Activated CD4-positive, alpha-beta T cell treated with anti-CD3 and anti-CD28 coated beads for 48 hours (primary cell): ENCODE measurements around the gene CELSR1.
A peak's percentile ranks its signal among the peaks of the same experiment; 100 is the strongest.

Experiments used
- DNase-seq: peaks from one replicate; pipeline ENCODE4 v3.0.0-alpha.2; 2020

CELSR1 gene, protein sequence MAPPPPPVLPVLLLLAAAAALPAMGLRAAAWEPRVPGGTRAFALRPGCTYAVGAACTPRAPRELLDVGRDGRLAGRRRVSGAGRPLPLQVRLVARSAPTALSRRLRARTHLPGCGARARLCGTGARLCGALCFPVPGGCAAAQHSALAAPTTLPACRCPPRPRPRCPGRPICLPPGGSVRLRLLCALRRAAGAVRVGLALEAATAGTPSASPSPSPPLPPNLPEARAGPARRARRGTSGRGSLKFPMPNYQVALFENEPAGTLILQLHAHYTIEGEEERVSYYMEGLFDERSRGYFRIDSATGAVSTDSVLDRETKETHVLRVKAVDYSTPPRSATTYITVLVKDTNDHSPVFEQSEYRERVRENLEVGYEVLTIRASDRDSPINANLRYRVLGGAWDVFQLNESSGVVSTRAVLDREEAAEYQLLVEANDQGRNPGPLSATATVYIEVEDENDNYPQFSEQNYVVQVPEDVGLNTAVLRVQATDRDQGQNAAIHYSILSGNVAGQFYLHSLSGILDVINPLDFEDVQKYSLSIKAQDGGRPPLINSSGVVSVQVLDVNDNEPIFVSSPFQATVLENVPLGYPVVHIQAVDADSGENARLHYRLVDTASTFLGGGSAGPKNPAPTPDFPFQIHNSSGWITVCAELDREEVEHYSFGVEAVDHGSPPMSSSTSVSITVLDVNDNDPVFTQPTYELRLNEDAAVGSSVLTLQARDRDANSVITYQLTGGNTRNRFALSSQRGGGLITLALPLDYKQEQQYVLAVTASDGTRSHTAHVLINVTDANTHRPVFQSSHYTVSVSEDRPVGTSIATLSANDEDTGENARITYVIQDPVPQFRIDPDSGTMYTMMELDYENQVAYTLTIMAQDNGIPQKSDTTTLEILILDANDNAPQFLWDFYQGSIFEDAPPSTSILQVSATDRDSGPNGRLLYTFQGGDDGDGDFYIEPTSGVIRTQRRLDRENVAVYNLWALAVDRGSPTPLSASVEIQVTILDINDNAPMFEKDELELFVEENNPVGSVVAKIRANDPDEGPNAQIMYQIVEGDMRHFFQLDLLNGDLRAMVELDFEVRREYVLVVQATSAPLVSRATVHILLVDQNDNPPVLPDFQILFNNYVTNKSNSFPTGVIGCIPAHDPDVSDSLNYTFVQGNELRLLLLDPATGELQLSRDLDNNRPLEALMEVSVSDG (N-terminal part only)

DNA sequence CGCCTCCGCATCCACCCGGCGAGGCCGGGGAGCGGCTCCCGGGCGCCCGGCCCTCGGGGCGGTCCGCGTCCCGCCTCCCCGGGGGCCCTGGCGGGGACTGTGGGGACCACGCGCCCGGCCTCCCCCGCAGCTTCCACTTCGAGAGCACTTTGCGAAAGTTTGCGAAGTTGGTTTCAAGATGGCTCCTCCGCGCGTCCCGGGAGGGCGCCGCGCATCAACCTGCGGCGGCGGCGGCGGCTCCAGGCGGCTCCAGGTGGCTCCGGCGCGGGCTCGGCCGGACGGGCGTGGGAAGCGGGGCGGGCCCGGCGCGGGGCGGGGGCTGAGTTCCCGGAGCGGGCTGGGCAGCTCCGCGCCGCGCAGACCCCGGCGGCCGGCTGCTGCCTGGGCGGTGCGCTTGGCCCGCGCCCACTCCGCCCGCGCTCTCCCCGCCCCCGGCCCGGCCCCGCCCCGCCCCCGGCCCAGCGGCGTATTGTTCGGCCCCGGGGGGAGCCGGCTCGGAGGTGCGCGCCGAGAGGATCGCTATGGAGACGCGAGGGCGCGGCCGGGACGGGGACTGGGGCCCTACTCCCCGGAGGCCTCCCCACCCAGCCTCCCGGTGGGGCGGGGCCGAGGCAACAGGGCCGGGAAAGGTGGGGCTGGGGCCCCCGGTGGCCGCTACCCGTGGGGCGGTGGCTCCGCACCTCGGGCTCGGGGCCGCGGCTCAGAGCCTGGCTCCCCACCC lies at the start of gene CELSR1:
Gene CELSR1 (minus strand): TSS at position 396 of the 721 bp plus-strand sequence. CDS start 450 bp downstream, outside the sequence.
- DNase-seq, result peak; percentile 46

DNA sequence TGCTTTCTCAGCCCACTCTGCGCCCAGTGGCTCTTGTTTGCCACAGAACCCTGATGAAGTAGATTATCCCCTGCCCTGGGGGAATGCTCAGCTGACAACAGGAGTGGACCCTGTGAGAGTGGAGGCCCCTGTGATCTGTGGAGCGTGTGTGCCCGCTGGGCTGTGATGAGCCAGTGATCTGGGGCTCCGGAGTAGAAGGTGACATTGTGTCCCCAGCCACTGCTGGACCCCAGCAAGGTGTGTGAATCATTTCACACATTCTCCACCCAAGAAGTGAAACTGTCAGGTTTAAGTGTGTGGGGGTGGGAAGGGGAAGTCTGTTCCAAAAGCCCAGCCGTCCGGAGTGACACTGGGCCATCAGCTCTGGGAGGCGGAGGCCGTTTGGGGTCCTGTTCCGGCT lies 49.6 kb upstream of the CELSR1 start:
- no peak for DNase-seq

GRCh38 chr22:46586531-46587011 lies 49.2 kb upstream of the CELSR1 start:
- DNase-seq, result no peak

GRCh38 chr22:46586123-46586519 lies 48.7 kb upstream of the CELSR1 start:
- no peak for DNase-seq

DNA sequence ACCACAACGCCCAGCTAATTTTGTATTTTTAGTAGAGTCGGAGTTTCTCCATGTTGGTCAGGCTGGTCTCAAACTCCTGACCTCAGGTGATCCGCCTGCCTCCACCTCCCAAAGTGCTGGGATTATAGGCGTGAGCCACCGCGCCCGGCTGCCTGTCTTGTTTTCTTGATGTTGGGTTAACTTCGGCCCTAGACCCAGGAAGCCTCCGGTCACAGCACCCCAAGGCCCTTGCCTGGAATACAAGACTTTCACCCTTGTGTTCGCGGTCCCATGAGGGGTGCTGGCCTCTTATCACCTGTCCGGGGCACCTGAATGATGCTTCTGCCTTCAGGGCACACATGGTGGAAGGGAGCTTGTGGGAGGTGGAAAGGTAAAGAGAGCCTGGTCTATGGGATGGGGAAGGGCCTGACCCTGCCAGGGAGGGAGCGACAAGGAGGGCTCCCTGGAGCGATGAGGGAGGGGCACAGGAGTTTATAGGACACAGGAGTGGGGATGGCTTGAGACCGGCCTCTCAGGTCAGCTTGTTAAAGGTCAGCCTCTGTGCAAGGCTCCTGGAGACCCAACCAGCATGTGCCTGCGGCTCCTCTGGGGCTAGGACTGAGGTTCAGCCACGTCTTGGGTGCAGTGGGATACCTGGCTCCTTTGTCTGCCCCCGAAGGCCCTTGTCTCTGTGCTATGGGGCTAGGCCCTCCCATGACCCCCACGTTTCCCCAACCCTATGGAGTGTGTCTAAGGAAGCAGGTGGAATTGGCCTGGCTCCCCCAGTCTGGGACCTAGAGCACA lies 48.1 kb upstream of the CELSR1 start:
- DNase-seq, result no peak

- DNase-seq, result no peak
Observed at GRCh38 chr22:46584081-46584921, 46.9 kb upstream of the CELSR1 start.

DNA sequence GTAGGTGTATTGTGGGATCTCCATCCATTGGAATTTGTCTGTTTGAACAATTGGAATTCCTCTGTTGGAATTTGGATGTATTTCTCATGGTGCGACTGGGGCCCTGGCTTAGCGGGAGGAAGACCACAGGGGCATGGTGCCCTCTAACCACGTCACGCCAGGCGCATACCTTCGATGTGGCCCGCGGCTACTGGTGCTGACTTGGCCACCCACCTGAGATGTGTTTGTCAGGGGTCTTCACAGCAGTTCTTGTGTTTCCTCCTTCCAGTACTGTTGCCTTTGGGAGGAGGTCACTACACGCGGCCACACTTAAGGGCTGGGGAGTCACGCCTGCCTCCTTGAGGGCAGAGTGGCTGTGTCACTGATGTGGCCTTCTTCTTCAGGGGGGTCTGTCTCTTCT lies 46.2 kb upstream of the CELSR1 start:
- DNase-seq, result no peak

DNA sequence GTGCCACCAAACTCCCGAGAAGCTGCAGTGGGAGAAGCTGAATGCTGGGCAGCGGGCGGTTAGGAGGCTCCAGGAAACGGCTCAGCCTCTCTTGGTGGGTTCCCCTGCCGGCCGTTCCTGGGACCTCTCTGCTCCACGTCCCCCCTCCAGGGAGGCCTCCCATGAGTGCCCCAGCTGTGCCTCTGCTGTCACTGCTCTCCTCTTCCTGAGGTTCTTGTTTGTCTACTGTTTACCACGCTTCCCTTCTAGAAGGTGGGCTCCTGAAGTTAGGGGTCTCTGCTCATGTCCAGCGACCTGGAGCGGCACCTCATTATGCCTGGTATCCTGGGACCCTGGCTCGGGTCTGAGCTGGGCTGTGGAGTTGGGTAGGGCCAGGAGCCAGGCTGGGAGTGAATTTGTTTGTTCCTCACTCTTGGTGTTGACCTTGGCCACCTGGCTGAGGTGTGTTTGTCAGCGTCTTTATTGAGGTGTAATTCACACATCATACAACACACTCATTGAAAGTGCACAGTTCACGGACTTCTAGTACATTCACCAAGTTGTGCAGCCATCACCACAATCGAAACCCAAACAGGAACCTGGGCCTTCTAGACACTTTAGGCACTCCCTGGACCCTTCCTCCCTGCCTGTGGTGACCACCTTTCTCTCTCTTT lies 45.0 kb upstream of the CELSR1 start:
- DNase-seq, result no peak

GRCh38 chr22:46581538-46582244 lies 44.3 kb upstream of the CELSR1 start:
- DNase-seq, result no peak

DNA sequence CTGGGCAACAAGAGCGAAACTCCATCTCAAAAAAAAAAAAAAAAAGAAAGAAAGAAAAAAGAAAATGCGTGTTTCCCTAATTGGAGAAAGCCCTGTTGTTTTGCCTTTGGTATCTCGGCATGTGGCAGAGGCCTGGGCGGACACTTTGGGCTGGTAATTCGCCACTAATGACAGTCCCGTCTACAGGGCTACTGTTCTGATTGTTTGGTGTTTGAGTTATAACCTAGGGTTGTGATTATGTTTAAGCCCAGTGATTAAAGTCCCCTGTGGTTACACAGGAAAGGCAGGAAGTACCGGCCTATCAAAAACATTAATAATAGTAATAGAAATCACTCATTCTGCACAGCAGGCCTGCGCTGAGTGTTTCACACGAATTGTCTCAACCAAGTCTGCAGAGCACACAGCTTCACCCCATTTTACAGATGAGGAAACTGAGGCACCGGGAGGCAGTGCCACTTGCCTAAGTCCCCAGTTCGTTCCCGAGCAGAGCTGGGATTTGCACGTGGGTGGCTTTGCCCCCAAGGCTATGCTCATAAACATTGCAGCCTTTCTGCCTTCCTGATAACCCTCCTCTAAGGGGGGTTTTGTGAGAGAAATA lies 43.6 kb upstream of the CELSR1 start:
- DNase-seq, result no peak

DNA sequence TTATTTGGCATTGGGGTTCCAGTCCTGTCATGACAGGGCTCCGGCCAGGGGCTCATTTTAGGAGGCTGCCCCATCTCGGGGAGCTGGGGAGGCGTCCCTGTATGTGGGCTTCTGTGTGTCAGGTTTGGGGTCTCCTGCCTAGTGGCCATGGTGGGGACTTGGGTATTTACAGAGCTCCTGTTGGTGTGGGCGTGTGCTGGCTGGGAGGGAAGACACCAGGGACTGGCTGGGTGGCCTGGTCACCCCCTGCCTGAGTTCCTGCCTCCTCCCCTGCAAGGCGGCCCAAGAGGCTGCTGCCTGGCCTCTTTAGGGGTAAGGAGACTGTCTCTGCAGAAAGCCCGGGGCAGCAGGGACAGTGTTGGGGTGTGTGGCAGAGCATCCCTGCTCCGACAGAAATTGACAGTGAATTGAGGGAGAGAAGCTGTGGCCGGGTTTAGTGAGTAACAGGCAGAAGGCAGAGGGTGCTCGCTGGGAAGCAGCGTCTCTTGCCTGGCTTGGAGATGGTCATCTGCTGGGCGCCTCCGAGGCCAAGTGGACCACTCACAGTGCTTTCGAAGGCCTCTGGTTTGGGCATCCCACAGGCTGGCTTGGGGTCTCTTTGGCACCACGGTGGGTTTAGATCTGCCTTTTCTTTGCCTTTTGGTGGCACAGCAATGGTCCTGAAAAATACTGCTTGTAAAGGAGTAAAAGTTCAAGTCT lies 42.5 kb upstream of the CELSR1 start:
- DNase-seq, result no peak

DNA sequence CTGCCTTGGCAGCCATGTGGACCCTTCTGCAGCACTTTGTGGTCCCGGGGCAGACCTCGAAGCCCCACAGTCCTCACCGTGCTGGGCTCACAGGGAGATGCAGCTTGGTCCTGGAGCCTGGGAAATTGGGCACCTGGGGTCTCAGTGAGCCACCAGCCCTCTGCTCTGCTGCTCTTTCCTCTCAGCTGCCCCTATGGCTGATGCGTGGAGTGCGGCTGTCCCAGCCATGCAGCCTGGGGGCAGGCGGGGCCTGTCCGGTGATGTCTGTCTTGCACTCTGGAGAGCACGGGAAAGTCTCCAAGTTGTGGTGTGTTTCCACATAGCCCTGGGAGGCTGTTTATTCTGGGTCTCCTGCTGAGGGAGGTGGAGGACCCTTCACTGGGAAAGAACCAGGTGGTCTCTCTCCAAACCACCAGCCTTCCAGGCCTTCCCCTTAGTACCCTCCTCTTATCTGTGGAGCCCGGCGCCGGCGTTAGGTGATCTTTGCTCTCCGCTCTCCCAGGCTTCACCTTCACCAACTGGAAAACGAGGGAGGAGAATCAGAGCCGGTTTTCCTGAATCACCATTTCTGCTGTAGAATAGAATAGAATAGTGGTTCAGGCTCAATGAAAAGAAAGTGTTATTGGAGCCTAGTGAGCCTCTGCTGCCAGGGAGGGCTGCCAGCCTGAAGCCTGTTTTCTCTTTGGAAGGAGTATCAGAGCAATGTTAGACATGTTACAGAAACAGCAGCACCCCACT lies 41.6 kb upstream of the CELSR1 start:
- DNase-seq, result no peak

GRCh38 chr22:46578251-46578823 lies 40.9 kb upstream of the CELSR1 start:
- DNase-seq, result no peak

GRCh38 chr22:46577368-46578249 lies 40.2 kb upstream of the CELSR1 start:
- peak; percentile 32 for DNase-seq

DNA sequence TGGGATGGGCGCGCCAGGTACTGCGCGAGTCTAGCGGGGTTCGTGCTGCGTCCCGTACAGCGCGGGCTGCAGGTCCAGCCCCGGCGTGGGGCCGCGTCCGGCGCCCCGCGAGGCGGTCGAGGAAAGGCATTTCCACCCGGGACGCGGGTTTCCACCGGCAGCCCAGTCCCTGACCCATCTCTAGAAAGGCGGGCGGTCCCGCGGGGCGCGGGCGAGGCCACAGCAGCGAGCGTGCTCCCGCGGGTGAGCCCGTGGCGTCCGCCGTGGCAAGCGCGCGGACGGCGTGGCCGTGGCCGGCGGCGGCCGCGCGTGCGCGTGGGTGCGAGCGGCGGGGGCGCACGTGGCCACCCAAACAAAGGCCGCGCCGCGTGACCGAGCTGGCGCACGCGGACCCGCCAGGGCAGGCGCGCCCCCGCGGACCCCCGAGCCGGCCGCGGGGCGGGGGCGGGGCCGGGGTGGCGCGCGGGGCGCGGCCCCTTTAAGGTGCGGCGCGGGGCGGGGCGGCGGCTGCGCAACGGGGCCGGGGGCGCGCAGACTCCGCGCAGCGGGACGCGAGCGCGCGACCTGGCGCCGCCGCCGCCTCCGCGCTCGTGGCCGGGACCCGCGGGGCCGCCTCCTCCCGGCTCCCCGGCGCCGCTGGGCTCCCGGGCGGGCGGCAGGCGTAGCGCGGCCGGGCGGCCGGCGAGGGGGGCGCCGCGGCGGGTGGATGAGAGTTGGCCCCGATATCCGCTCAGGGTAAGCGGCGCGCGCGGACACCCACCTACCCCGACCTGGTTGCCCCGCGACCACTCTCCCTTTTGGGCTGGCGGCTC lies 39.3 kb upstream of the CELSR1 start:
- DNase-seq, result peak; percentile 56
